Spleen (tissue), 11 donors: ENCODE measurements around the gene MTCP1. TPM values are rescaled to one million over a fixed set of nuclear protein-coding genes. Genes with fewer than 3 reads are reported as not detected.

Experiments used
- DNase-seq: peaks from one replicate; pipeline ENCODE4 v3.0.0-alpha.2; 2020
- H3K27ac ChIP-seq, 8 donors: fragments of 200-600 bp; sonication (generic) in 7 of 8; 1 replicate in 4 of 8; 2 replicates in 4 of 8; pipeline versions ENCODE4 v1.5.0 to v1.8.0; 2016 to 2021; ENCODE audit warnings: inconsistent platforms in 4 of 8, mild to moderate bottlenecking in 4 of 8, moderate library complexity in 1 of 8
- H3K27me3 ChIP-seq, 7 donors: fragments of 200-600 bp; sonication (generic) in 6 of 7; replicated peaks in 1 of 7; 1 replicate in 4 of 7; 2 replicates in 3 of 7; pipeline versions ENCODE4 v1.5.0 to v1.8.0; 2016 to 2021; ENCODE audit warnings: inconsistent platforms in 3 of 7, mild to moderate bottlenecking in 1 of 7
- H3K36me3 ChIP-seq, 6 donors: fragments of 200-600 bp; sonication (generic) in 5 of 6; 1 replicate in 4 of 6; 2 replicates in 2 of 6; pipeline versions ENCODE4 v1.5.0 to v1.8.0; 2016 to 2021; ENCODE audit warnings: inconsistent platforms in 2 of 6
- H3K4me1 ChIP-seq, 6 donors: fragments of 200-600 bp; sonication (generic) in 5 of 6; 1 replicate in 3 of 6; 2 replicates in 3 of 6; pipeline versions ENCODE4 v1.5.0 to v1.8.0; 2016 to 2021; ENCODE audit warnings: inconsistent platforms in 3 of 6
- H3K4me3 ChIP-seq, 8 donors: fragments of 200-600 bp; sonication (generic) in 7 of 8; 1 replicate in 4 of 8; 2 replicates in 4 of 8; pipeline versions ENCODE4 v1.5.0 to v1.8.0; 2016 to 2021; ENCODE audit warnings: inconsistent platforms in 4 of 8, mild to moderate bottlenecking in 4 of 8, moderate library complexity in 2 of 8
- H3K9me3 ChIP-seq, 8 donors: fragments of 200-600 bp; sonication (generic) in 7 of 8; 1 replicate in 4 of 8; 2 replicates in 4 of 8; pipeline versions ENCODE4 v1.5.0 to v1.8.0; 2016 to 2021; ENCODE audit warnings: inconsistent platforms in 4 of 8
- CTCF ChIP-seq, 11 experiments: fragments of 200-600 bp in 7 of 11; fragments of 450-650 bp in 4 of 11; sonication (generic) in 4 of 11; IDR thresholded peaks in 8 of 11; conservative IDR thresholded peaks in 3 of 11; 1 replicate in 7 of 11; 2 replicates in 4 of 11; pipeline versions ENCODE4 v1.4.0 to v1.8.0; 2016 to 2021; ENCODE audit warnings: antibody characterized with exemption in 11 of 11, inconsistent platforms in 4 of 11, mild to moderate bottlenecking in 1 of 11
- POLR2A ChIP-seq, 3 donors: fragments of 450-650 bp; IDR thresholded peaks; one replicate each; pipeline ENCODE4 v1.5.1; 2017; ENCODE audit warnings: antibody characterized with exemption in 3 of 3, mild to moderate bottlenecking in 1 of 3
- POLR2AphosphoS5 ChIP-seq, 3 donors: sonication (generic); formaldehyde crosslinking; IDR thresholded peaks; one replicate each; pipeline ENCODE4 v1.5.1; 2017; ENCODE audit warnings: antibody characterized with exemption in 3 of 3
- WGBS, 5 donors: extraction: QIAGEN DNeasy Blood & Tissue Kit in 3 of 5; methylation state at CpG; one replicate each; pipeline versions ENCODE4 v1.1.5 to v1.1.7; 2013 to 2018; 5-methylcytosine and 5-hydroxymethylcytosine counted together
- intact Hi-C: fragments of 100-400 bp; cut with DNase I; formaldehyde crosslinking; loops from one replicate; pipeline ENCODE4 v1.15.0; 2023; ENCODE audit warnings: low total_unique reads
- polyA plus RNA-seq, 3 donors: library from polyadenylated mRNA; stranded (reverse); fragments of 200-250 nt; gene quantifications; one replicate each; pipeline ENCODE4 v1.2.1, GENCODE V29; 2013
- total RNA-seq, 7 donors: library from RNA; depleted of rRNA in 3 of 7; stranded (reverse); fragments of >200 nt in 3 of 7; fragmentation: NEBNext Ultra II Directional in 4 of 7; extraction: Animal tissue kit (Norgen Biotek cat#: 25700) in 4 of 7; gene quantifications; one replicate each; pipeline versions ENCODE4 v1.1.0 to v1.2.1, GENCODE V29; 2016 to 2021
- donor health status: healthy with polysubstance abuse.
- donor health status: DM: no; HTN: no; CAD: no; lungs with moderate emphysema.
- donor health status: DM: no; HTN: no; CAD: no.
- donor health status: Bipolar disorder and iron deficiency.
- donor health status: healthy.
- donor health status: DM: no; HTN: no; CAD: no.
- donor health status: DM: yes; HTN: yes; CAD: no.

MTCP1 gene
- total and polyA plus RNA-seq, 10 donors, result 1.2 to 33.0 (median 15.5) TPM

- 87 to 99% (median 96%) methylated on average over 14 to 26 of the region's 26 CpGs for WGBS, 5 donors
- no peaks in the 10 kb centered on the region for H3K4me1 ChIP-seq
- peak; percentile 69 for DNase-seq
- no peak overlapping the region for H3K27ac ChIP-seq
- H3K36me3 ChIP-seq, result peaks cover 0 to 50% (median 10%) of the 10 kb centered on the region in 6 donors
- intact Hi-C loops, result no loop called here
- no peak for TF ChIP-seq POLR2AphosphoS5 (IDR thresholded peaks at IDR 0.05)
- no peak for TF ChIP-seq CTCF (IDR thresholded peaks at IDR 0.05 in 8 of 11, conservative IDR thresholded peaks at IDR 0.05 in 3 of 11)
- no peak for TF ChIP-seq POLR2A (IDR thresholded peaks at IDR 0.05)
- H3K27me3 ChIP-seq, result no peaks in the 10 kb centered on the region
- H3K9me3 ChIP-seq, result no peaks in the 10 kb centered on the region
- H3K4me3 ChIP-seq, result no peak overlapping the region
Measured at GRCh38 chrX:155086961-155087735, 16.2 kb upstream of the MTCP1 start.

DNA sequence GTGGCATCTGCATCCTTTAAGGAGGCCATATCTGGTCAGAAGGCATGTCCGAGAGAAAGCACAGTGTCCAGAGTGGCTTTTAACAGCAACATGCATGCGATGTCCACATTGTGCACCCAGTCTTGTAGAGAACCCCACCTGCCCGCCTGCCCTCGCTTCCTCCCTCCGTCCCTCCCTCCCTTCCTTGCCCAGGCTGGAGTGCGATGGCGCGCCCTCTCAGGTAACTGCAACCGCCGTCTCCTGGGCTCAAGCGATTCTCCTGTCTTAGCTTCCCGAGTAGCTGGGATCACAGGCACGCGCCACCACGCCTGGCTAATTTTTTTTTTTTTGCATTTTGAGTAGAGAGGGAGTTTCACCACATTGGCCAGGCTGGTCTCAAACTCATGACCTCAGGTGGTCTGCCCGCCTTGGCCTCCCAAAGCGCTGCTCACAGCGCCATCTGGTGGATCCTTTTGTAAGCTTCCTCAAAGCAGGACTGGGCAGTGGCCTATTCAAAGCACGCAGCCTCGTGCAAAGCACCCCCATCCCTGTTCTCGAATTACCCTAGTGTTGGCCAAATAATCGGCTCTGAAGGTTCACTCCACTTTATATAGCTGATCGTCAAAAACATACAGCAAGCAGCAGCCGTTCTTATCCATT is 15.4 kb upstream of the MTCP1 start:
- 76 to 91% (median 89%) methylated on average over 23 to 24 of the region's 24 CpGs for WGBS, 5 donors
- peak; percentile 71 for DNase-seq
- intact Hi-C loops, result no loop called here
- no peaks in the 10 kb centered on the region for H3K27me3 ChIP-seq
- TF ChIP-seq CTCF (IDR thresholded peaks at IDR 0.05 in 8 of 11, conservative IDR thresholded peaks at IDR 0.05 in 3 of 11) (peak in 9 of 11 experiments; percentile 27 to 60 (median 46)), POLR2A (IDR thresholded peaks at IDR 0.05) (no peak), POLR2AphosphoS5 (IDR thresholded peaks at IDR 0.05) (no peak)
- H3K4me1 ChIP-seq, result no peaks in the 10 kb centered on the region
- no peaks in the 10 kb centered on the region for H3K9me3 ChIP-seq
- H3K4me3 ChIP-seq, result no peak overlapping the region
- no peak overlapping the region for H3K27ac ChIP-seq
- peaks cover 0 to 44% (median 10%) of the 10 kb centered on the region in 6 donors for H3K36me3 ChIP-seq

DNA sequence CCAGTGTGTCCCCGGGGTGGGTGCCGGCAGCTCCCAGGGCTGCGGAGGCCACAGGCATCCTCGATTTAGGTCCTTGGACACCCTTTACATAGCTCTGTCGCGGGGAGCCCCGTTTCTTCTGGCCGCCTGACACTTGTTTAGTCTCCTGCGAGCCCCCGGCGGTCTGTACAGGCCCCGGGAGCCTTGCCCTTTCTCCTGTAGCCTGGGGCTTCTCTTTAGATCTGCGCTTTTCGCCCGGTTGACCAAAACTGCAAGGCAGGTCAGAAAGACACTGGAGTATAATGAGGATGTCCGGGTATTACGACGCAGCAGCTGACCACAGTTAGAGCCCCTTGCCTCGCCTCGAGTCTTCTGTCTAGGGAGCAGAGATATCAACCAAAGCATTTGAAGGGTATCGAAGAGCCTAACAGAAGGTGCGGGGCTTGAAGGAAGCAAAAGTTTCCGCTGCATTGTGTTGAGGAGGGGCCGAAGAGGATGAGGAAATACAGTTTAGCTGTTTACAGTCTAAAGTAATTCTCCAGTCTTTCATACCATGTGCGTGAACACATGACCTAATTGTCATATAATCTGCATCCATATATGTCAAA is 851 bp upstream of the MTCP1 start:
- no peak for TF ChIP-seq CTCF (IDR thresholded peaks at IDR 0.05 in 8 of 11, conservative IDR thresholded peaks at IDR 0.05 in 3 of 11)
- no peak for TF ChIP-seq POLR2A (IDR thresholded peaks at IDR 0.05)
- TF ChIP-seq POLR2AphosphoS5 (IDR thresholded peaks at IDR 0.05), result no peak
- peak overlapping the region; percentile 57 to 91 (median 88) for H3K27ac ChIP-seq
- H3K36me3 ChIP-seq, result peaks cover 0 to 26% (median 4%) of the 10 kb centered on the region in 6 donors
- 0 to 54% (median 1%) methylated on average over 19 to 25 of the region's 25 CpGs for WGBS, 5 donors
- no peaks in the 10 kb centered on the region for H3K27me3 ChIP-seq
- H3K4me1 ChIP-seq, result peaks cover 0 to 46% (median 23%) of the 10 kb centered on the region in 6 donors
- intact Hi-C loops, result no loop called here
- H3K4me3 ChIP-seq, result peak overlapping the region; percentile 47 to 81 (median 58)
- no peaks in the 10 kb centered on the region for H3K9me3 ChIP-seq
- DNase-seq, result peak; percentile 88

GRCh38 chrX:155070663-155070974 is 317 bp downstream of the MTCP1 start:
- H3K4me1 ChIP-seq, result peaks cover 0 to 46% (median 23%) of the 10 kb centered on the region in 6 donors
- 0 to 42% (median 0%) methylated on average over 16 of the region's 16 CpGs for WGBS, 5 donors
- peaks cover 0 to 15% (median 0%) of the 10 kb centered on the region in 6 donors for H3K36me3 ChIP-seq
- H3K27me3 ChIP-seq, result no peaks in the 10 kb centered on the region
- no peaks in the 10 kb centered on the region for H3K9me3 ChIP-seq
- H3K27ac ChIP-seq, result peak overlapping the region; percentile 69 to 91 (median 88)
- H3K4me3 ChIP-seq, result peak overlapping the region; percentile 38 to 81 (median 56)
- DNase-seq, result no peak
- intact Hi-C loops, result no loop called here
- TF ChIP-seq POLR2A (IDR thresholded peaks at IDR 0.05) (no peak), POLR2AphosphoS5 (IDR thresholded peaks at IDR 0.05) (no peak), CTCF (IDR thresholded peaks at IDR 0.05 in 8 of 11, conservative IDR thresholded peaks at IDR 0.05 in 3 of 11) (no peak)
